Activated T-cell treated with anti-CD3 and anti-CD28 coated beads for 1 hour (primary cell): ENCODE measurements around the gene ZC3H15.

Experiments used
- DNase-seq: peaks from one replicate; pipeline ENCODE4 v3.0.0-alpha.2; 2020; ENCODE audit warnings: low read depth

Gene ZC3H15

GRCh38 chr2:186543561-186544131 is 57.6 kb downstream of the ZC3H15 start:
- DNase-seq, result no peak

- no peak for DNase-seq
These were observed 58.2 kb downstream of the ZC3H15 start for GRCh38 chr2:186544255-186544675.

- no peak for DNase-seq
These were observed 60.8 kb downstream of the ZC3H15 start for GRCh38 chr2:186546846-186547245.

GRCh38 chr2:186551323-186552050 is 65.4 kb downstream of the ZC3H15 start:
- DNase-seq, result no peak

- DNase-seq, result no peak
These were observed 68.4 kb downstream of the ZC3H15 start for GRCh38 chr2:186554429-186554828.

- no peak for DNase-seq
These were observed 69.0 kb downstream of the ZC3H15 start for GRCh38 chr2:186554850-186555671.

- no peak for DNase-seq
These were observed 72.6 kb downstream of the ZC3H15 start for GRCh38 chr2:186558512-186559276.
